Measurements from ENCODE around the gene ICAM4. TPM values are rescaled to one million over a fixed set of nuclear protein-coding genes. Genes with fewer than 3 reads are reported as not detected.
"Not testable (repeated sequence)": the region's sequence is repeated elsewhere in the genome, so short reads cannot be mapped to it uniquely, and the experiment has no call there.

ICAM4 gene
- total RNA-seq, 1 donor from 2014 or later = 0.52 TPM

DNA sequence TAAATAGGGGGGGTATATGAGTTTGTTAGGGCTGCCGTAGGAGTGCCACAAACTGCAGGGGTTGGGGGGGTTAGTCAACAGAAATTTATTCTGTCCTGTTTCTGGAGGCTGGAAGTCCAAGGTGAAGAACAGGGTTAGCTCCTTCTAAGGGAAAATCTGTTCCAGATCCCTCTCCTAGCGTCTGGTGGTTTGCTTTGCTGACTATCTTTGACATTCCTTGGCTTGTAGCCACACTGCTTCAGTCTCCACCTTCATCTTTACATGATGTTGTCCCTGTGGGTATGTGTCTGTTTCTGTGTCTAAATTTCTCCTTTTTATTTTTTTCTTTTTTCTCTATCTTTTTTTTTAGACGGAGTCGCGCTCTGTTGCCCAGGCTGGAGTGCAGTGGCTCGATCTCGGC is 24.0 kb upstream of the ICAM4 start:
- intact Hi-C loops (cut with micrococcal nuclease) = no loop called here
- no peak for DNase-seq
- ATAC-seq = no peak

DNA sequence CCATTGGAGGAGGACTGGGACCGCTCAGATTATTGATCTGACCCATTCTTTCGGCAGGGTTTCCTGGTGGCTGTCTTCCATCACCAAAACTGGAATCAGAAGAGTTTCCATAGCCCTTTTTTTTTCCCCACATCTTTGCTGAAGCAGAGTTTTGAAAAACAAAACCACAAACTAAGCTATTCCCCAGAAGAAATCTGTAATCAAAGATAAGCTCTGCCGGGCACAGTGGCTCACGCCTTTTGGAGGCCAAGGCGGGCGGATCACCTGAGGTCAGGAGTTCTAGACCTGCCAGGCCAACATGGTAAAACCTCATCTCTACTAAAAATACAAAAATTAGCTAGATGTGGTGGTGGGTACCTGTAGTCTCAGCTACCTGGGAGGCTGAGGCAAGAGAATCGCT is 20.0 kb upstream of the ICAM4 start:
- ATAC-seq = no peak
- no peak for DNase-seq
- intact Hi-C loops (cut with micrococcal nuclease) = loop anchor here (5.0 kb wide), 1 partner anchor 121 kb away; no protein-coding TSS in a partner anchor

DNA sequence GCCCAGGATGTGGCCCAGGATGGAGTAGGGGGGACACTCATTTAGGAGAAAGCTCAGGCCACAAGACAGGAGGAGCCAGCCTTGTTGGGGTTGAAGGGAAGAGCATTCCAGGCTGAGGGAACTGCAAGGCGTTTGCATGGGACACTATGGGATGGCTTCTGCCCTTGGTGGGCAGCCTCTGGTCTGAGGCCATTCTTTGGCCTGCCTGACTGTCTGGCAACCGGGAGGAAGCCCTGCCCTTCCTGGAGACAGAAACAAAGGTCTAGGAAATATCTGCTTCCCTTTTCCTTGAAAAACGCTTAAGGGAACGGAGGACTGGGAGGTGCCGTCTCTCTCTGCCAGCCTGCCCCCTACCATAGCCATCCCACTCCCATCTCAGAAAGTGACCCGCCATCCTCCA is 18.7 kb upstream of the ICAM4 start:
- intact Hi-C loops (cut with micrococcal nuclease) = loop anchor here (5.0 kb wide), 1 partner anchor 119 kb away; no protein-coding TSS in a partner anchor
- ATAC-seq (peak; percentile 18), DNase-seq (peak; percentile 48)

DNA sequence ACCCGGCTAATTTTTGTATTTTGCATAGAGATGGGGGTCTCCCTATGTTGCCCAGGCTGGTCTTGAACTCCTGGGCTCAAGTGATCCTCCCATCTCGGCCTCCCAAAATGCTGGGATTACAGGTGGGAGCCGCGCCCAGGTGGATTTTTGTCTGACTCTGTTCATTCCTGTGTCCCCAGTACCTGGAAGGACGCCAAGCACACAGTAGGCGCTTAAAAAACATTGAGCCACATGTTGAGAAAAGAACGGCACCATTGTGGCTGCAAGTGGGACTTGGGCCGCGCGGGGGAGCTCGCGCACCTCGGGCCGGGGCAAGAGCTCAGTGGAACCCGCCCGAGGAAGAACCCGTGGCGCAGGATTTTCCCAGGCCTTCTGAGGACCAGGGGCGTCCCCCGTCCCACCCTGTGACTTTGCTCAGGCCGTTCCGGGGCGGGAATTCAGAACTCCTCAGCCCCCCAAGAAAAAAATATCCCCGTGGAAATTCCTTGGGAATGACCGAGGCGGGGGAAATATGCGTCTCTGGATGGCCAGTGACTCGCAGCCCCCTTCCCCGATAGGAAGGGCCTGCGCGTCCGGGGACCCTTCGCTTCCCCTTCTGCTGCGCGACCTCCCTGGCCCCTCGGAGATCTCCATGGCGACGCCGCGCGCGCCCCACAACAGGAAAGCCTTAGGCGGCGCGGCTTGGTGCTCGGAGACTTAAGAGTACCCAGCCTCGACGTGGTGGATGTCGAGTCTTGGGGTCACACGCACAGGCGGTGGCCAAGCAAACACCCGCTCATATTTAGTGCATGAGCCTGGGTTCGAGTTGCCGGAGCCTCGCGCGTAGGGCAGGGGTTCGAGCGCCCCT is 17.2 kb upstream of the ICAM4 start:
- peak; percentile 85 for ATAC-seq
- intact Hi-C loops (cut with micrococcal nuclease) = loop anchor here (5.0 kb wide), 1 partner anchor 118 kb away; no protein-coding TSS in a partner anchor
- peak; percentile 93 for DNase-seq

DNA sequence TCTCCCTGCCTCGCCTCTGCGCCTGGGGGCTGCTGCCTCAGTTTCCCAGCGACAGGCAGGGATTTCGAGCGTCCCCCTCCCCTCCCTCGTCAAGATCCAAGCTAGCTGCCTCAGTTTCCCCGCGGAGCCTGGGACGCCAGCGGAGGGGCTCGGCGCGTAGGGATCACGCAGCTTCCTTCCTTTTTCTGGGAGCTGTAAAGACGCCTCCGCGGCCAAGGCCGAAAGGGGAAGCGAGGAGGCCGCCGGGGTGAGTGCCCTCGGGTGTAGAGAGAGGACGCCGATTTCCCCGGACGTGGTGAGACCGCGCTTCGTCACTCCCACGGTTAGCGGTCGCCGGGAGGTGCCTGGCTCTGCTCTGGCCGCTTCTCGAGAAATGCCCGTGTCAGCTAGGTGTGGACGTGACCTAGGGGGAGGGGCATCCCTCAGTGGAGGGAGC is 16.6 kb upstream of the ICAM4 start:
- ATAC-seq (peak; percentile 64), DNase-seq (peak; percentile 80)
- intact Hi-C loops (cut with micrococcal nuclease) = no loop called here

DNA sequence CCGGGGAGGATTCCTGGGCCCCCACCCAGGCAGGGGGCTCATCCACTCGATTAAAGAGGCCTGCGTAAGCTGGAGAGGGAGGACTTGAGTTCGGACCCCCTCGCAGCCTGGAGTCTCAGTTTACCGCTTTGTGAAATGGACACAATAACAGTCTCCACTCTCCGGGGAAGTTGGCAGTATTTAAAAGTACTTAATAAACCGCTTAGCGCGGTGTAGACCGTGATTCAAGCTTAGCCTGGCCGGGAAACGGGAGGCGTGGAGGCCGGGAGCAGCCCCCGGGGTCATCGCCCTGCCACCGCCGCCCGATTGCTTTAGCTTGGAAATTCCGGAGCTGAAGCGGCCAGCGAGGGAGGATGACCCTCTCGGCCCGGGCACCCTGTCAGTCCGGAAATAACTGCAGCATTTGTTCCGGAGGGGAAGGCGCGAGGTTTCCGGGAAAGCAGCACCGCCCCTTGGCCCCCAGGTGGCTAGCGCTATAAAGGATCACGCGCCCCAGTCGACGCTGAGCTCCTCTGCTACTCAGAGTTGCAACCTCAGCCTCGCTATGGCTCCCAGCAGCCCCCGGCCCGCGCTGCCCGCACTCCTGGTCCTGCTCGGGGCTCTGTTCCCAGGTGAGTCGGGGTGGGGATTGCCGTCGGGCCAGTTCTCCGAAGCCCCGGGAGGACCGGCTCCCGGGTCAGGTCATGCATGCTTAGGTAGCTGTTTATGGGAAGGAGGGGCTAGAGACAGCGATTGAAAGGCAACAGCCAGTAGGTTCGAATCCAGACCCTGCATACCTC is 15.9 kb upstream of the ICAM4 start, which contains the start of gene ICAM1:
ICAM1 (plus strand) TSS at position 505 of the 779 bp plus-strand sequence; CDS start at position 545, 40 bp downstream.
- peak; percentile 76 for ATAC-seq
- intact Hi-C loops (cut with micrococcal nuclease) = no loop called here

DNA sequence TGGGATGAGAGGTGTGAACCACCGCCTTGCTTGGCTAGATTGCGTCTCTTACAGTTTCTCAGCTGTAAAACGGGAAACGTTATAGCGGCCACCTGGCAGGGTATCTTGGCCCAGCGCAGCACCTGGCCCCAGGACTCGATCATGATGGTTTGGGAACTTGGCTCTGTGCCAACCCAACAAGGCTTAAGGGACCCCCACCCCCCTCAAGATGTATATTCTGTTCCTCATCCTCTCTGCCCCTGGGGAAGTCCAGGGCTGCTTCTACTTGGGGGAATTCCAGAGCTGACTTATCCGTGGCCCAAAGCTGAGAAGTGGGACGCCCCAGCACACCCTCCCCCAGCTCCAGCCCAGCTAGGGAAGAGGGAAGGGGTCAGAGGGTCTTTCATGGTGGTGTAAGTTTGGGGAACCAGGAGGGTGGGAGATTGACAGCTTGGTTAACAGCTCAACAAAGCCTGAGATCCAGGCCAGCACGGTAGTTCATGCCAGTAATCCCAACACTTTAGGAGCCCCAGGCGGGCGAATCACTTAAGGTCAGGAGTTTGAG is 15.1 kb upstream of the ICAM4 start:
- ATAC-seq = no peak
- DNase-seq = no peak
- intact Hi-C loops (cut with micrococcal nuclease) = no loop called here

More for the DNA sequence above, 15.9 kb upstream of the ICAM4 start, which contains the start of gene ICAM1:
- DNase-seq = peak; percentile 87

DNA sequence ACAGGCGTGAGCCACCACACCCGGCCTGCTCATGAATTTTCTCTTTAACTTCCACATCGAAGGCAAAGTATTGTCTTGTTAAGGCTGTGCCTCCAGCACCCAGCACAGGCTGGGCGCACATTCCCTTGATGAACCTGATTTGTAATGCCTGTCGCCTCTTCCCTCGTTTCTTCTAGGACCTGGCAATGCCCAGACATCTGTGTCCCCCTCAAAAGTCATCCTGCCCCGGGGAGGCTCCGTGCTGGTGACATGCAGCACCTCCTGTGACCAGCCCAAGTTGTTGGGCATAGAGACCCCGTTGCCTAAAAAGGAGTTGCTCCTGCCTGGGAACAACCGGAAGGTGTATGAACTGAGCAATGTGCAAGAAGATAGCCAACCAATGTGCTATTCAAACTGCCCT is 12.2 kb upstream of the ICAM4 start:
- intact Hi-C loops (cut with micrococcal nuclease) = no loop called here
- no peak for DNase-seq

DNA sequence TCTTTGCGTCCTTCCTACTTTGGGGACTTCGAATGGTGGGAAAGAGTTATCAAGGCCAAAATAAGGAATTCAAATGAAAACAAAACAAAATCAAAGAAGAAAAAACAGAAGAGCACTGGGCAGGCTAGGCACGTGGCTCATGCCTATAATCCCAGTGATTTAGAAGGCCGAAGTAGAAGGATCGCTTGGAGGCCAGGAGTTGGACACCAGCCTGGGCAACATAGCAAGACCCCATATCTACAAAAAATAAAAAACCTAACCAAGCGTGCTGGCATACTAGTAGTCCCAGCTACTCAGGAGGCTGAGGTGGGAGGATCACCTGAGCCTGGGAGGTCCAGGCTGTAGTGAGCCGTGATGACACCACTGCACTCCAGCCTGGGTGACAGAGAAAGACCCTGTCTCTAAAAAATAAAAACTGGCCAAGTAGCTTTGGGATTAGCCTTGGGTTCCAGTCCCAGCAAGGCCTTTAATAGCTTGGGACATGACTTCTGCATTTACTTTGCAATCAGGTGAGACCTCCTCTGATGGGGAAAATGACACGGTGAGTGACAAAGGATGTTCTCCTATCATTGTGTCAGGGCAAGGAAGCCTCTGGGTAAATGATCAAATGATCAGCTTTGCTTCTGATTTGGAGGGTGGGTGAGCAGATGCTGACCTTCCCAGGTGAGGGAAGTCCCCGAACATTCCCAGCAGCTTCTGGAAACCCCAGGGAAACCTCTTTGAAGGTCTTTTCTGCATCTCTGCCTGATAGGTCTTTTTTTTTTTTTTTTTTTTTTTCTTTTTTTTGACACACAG is 8.8 kb upstream of the ICAM4 start:
- no peak for DNase-seq
- intact Hi-C loops (cut with micrococcal nuclease) = no loop called here
- ATAC-seq = no peak

More for the DNA sequence above, 12.2 kb upstream of the ICAM4 start:
- ATAC-seq = no peak

DNA sequence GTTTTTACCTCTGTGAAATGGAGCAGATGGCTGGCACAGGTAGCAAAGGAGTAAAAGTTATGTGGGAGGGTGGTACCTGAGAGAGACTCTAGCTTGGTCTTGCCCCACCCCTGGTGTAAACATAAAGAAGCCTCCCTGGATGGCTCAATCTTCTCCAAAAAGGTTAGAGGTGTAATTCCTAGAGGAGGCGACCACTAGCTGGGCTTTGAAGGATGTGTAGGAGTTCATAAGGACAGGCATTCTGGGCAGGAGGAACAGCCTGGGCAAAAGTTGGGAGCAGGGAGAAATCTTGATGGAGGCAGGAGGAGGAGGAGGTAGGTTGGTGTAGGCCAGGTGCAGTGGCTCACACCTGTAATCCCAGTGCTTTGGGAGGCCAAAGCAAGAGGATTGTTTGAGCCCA is 7.8 kb upstream of the ICAM4 start:
- DNase-seq = no peak
- no peak for ATAC-seq
- intact Hi-C loops (cut with micrococcal nuclease) = no loop called here

DNA sequence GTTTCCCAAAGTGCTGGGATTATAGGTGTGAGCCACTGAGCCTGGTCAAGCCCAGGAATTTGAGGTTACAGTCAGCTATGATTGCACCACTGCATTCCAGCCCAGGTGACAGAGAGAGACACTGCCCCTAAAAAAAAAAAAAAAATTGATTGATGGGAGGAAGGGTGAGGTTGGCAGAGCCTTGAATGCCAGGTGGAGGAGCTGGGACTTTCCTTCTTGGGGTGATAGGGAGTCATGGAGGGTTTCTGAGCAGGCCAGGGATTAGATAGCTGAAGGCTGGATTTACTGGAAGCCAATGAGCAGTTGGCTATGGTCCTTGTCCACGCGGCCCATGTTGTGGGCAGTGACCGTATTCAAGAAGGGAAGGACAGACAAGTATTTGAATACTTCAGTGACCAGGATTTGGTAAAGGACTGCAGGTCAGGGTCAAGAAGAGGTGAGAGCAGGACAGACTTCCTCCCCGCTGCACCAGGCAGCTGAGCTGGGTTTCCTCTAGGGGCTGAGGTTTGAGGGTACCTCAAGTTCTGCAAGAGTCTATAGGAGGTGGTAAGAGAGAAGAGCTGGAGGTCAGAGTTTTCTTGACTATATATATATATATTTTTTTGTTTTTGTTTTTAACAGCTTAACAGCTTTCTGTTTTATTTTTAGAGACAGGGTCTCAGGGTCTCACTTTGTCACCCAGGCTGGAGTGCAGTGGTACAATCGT is 6.9 kb upstream of the ICAM4 start:
- ATAC-seq = no peak
- intact Hi-C loops (cut with micrococcal nuclease) = loop anchor here (10.0 kb wide), 1 partner anchor 55 kb away; the partner anchor contains the start of genes ICAM3 and RAVER1
- no peak for DNase-seq

DNA sequence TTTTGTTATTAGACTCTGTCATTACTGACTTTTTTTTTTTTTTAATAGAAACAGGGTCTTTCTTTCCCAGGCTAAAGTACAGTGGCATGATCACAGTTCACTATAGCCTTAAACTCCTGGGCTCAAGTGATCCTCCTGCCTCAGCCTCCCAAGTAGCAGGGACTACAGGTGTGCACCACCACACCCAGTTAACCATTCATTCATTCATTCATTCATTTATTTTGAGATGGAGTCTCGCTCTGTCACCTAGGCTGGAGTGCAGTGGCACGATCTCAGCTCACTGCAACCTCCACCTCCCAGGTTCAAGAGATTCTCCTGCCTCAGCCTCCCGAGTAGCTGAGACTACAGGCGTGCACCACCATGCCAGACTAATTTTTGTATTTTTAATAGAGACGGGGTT is 4.7 kb upstream of the ICAM4 start:
- intact Hi-C loops (cut with micrococcal nuclease) = loop anchor here (10.0 kb wide), 1 partner anchor 53 kb away; the partner anchor contains the start of genes ICAM3 and RAVER1
- DNase-seq, ATAC-seq: not testable (repeated sequence)

DNA sequence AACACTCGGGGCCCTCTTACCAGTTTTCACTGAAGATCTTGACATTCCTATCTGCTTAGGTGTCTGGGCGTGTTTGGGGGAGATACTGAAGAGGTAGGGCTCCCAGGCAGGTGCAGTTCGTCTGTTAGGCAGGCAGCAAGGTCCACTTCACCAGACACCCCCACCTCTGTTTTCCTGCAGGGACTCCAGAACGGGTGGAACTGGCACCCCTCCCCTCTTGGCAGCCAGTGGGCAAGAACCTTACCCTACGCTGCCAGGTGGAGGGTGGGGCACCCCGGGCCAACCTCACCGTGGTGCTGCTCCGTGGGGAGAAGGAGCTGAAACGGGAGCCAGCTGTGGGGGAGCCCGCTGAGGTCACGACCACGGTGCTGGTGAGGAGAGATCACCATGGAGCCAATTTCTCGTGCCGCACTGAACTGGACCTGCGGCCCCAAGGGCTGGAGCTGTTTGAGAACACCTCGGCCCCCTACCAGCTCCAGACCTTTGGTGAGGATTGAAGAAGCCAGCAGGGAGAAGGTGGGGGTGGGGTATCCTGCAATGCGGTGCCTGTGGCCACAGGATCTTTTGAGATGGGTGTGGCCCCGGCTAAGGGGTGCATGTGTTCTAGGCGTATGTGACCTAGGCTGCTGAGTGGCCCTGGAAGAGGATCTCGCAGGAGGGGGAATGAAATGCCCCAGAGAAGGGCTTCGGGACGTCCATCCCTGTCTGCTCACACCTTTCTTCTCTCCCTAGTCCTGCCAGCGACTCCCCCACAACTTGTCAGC is 3.3 kb upstream of the ICAM4 start:
- intact Hi-C loops (cut with micrococcal nuclease) = loop anchor here (10.0 kb wide), 1 partner anchor 51 kb away; the partner anchor contains the start of genes ICAM3 and RAVER1
- no peak for DNase-seq
- no peak for ATAC-seq

DNA sequence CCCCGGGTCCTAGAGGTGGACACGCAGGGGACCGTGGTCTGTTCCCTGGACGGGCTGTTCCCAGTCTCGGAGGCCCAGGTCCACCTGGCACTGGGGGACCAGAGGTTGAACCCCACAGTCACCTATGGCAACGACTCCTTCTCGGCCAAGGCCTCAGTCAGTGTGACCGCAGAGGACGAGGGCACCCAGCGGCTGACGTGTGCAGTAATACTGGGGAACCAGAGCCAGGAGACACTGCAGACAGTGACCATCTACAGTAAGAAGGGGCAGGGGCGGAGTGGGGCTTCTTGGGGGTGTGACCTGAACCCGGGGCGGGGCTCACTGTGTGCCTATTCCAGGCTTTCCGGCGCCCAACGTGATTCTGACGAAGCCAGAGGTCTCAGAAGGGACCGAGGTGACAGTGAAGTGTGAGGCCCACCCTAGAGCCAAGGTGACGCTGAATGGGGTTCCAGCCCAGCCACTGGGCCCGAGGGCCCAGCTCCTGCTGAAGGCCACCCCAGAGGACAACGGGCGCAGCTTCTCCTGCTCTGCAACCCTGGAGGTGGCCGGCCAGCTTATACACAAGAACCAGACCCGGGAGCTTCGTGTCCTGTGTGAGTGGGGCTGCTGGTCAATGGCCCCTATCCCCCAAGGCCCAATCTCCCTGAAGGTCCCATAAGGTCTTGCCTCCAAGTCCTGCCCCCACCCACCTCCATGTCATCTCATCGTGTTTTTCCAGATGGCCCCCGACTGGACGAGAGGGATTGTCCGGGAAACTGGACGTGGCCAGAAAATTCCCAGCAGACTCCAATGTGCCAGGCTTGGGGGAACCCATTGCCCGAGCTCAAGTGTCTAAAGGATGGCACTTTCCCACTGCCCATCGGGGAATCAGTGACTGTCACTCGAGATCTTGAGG is 2.4 kb upstream of the ICAM4 start:
- no peak for ATAC-seq
- intact Hi-C loops (cut with micrococcal nuclease) = loop anchor here (10.0 kb wide), 1 partner anchor 50 kb away; the partner anchor contains the start of genes ICAM3 and RAVER1
- DNase-seq = no peak

DNA sequence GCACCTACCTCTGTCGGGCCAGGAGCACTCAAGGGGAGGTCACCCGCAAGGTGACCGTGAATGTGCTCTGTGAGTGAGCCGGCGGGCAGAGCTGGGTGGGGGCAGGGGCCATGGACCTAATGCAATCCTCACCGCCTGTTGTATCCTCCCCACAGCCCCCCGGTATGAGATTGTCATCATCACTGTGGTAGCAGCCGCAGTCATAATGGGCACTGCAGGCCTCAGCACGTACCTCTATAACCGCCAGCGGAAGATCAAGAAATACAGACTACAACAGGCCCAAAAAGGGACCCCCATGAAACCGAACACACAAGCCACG is 1.8 kb upstream of the ICAM4 start:
- ATAC-seq = no peak
- DNase-seq = no peak
- intact Hi-C loops (cut with micrococcal nuclease) = loop anchor here (10.0 kb wide), 1 partner anchor 50 kb away; the partner anchor contains the start of genes ICAM3 and RAVER1

DNA sequence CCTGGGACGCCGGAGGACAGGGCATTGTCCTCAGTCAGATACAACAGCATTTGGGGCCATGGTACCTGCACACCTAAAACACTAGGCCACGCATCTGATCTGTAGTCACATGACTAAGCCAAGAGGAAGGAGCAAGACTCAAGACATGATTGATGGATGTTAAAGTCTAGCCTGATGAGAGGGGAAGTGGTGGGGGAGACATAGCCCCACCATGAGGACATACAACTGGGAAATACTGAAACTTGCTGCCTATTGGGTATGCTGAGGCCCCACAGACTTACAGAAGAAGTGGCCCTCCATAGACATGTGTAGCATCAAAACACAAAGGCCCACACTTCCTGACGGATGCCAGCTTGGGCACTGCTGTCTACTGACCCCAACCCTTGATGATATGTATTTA is 1.4 kb upstream of the ICAM4 start:
- ATAC-seq (no peak), DNase-seq (no peak)
- intact Hi-C loops (cut with micrococcal nuclease) = loop anchor here (10.0 kb wide), 1 partner anchor 49 kb away; the partner anchor contains the start of genes ICAM3 and RAVER1

Measured in left ventricle myocardium superior (tissue), 1 donor.